Skeletal muscle tissue (tissue), 2 donors: ENCODE measurements around the gene PPP4R3B. TPM values are rescaled to one million over a fixed set of nuclear protein-coding genes. Genes with fewer than 3 reads are reported as not detected.

Experiments used
- small RNA-seq: library from RNA; depleted of rRNA; stranded (forward); fragments of <200 nt; gene quantifications from one replicate; pipeline ENCODE3, GENCODE V24; 2014
- total RNA-seq: library from RNA; depleted of rRNA; stranded (reverse); fragments of >200 nt; gene quantifications from one replicate; pipeline ENCODE4 v1.2.3, GENCODE V29; 2014

PPP4R3B gene
- total RNA-seq, 1 donor from 2014 or later = 53.8 TPM

Small RNAs within 50 kb of the gene (small RNA-seq; reads per million reads assigned to genes)
- gene RF00586 (not detected), gene RNU6-634P (not detected)

Other genes starting within 250 kb of the PPP4R3B start
- gene CCDC88A, start 197.8 kb downstream of the PPP4R3B start, total RNA-seq = 48.5 TPM
- 4.2 TPM for gene CFAP36, start 97.9 kb downstream of the PPP4R3B start, total RNA-seq
- 29.7 TPM for gene PNPT1, start 76.2 kb upstream of the PPP4R3B start, total RNA-seq